Caco-2 (cell line): Measurements from ENCODE around the gene STPG2. TPM values are rescaled to one million over a fixed set of nuclear protein-coding genes. Genes with fewer than 3 reads are reported as not detected.

Experiments
- BruUV-seq: library from RNA; stranded (reverse); fragments of 400-500 nt; replicated peaks from 2 replicates; lab custom pipeline; 2021; lab: Mats Ljungman, UMichigan
- CTCF ChIA-PET: fragments of 300-600 bp; sonication (Branson Sonifier 250); formaldehyde crosslinking; loops from one replicate; lab custom pipeline; 2022; ENCODE audit warnings: antibody characterized with exemption; lab: Charles Lee
- POLR2A ChIA-PET: fragments of 300-600 bp; sonication (Branson Sonifier 250); formaldehyde crosslinking; loops from one replicate; lab custom pipeline; 2022; ENCODE audit warnings: antibody characterized with exemption; lab: Charles Lee
- DNase-seq, 2 experiments: peaks; one replicate each; pipeline versions ENCODE4 v3.0.0 to v3.0.0-alpha.2; 2020 to 2022
- H3K27me3 ChIP-seq: replicated peaks from 2 replicates; pipeline ENCODE4 v1.6.0; 2011; ENCODE audit warnings: low read length; ENCODE audit not compliant: control insufficient read depth, insufficient read depth
- H3K36me3 ChIP-seq: 2 replicates; pipeline ENCODE4 v1.5.1; 2011; ENCODE audit warnings: low read length; ENCODE audit not compliant: control insufficient read depth, insufficient read depth
- H3K4me1 ChIP-seq: fragments of 250-450 bp; sonication (Bioruptor Pico); 2 replicates; pipeline ENCODE4 v1.5.1; 2020; ENCODE audit warnings: mild to moderate bottlenecking
- H3K4me3 ChIP-seq: 2 replicates; pipeline ENCODE4 v1.5.1; 2011; ENCODE audit warnings: low read depth, mild to moderate bottlenecking, control low read depth, low read length
- H3K9me3 ChIP-seq: fragments of 250-450 bp; sonication (Bioruptor Pico); 2 replicates; pipeline ENCODE4 v1.5.1; 2020; ENCODE audit warnings: mild to moderate bottlenecking, moderate library complexity
- H3K27ac Mint-ChIP-seq: one replicate; pipeline ENCODE4 v1.8.0; 2022; ENCODE audit warnings: mixed read lengths; ENCODE audit not compliant: unreplicated experiment
- H3K27me3 Mint-ChIP-seq: one replicate; pipeline ENCODE4 v1.8.0; 2022; ENCODE audit warnings: mixed read lengths; ENCODE audit not compliant: insufficient read depth, unreplicated experiment
- H3K36me3 Mint-ChIP-seq: one replicate; pipeline ENCODE4 v1.8.0; 2022; ENCODE audit warnings: mild to moderate bottlenecking, mixed read lengths; ENCODE audit not compliant: insufficient read depth, unreplicated experiment
- H3K4me1 Mint-ChIP-seq: one replicate; pipeline ENCODE4 v1.8.0; 2022; ENCODE audit warnings: low read depth, mixed read lengths; ENCODE audit not compliant: unreplicated experiment
- H3K4me3 Mint-ChIP-seq: one replicate; pipeline ENCODE4 v1.8.0; 2022; ENCODE audit warnings: mild to moderate bottlenecking, moderate library complexity, mixed read lengths; ENCODE audit not compliant: unreplicated experiment
- H3K9me3 Mint-ChIP-seq: one replicate; pipeline ENCODE4 v1.8.0; 2022; ENCODE audit warnings: mixed read lengths; ENCODE audit not compliant: unreplicated experiment
- CTCF ChIP-seq, 2 experiments: fragments of 200-600 bp in 1 of 2; IDR thresholded peaks; 1 replicate in 1 of 2; 2 replicates in 1 of 2; pipeline versions ENCODE4 v1.5.1 to v1.8.0; 2011 to 2022; ENCODE audit warnings: antibody characterized with exemption in 1 of 2, control low read depth in 1 of 2, inconsistent platforms in 1 of 2, low read depth in 1 of 2, low read length in 1 of 2, mild to moderate bottlenecking in 1 of 2, moderate library complexity in 1 of 2; ENCODE audit not compliant: insufficient read depth in 1 of 2, severe bottlenecking in 1 of 2, unreplicated experiment in 1 of 2
- intact Hi-C: fragments of 100-400 bp; cut with micrococcal nuclease; formaldehyde crosslinking; loops from one replicate; pipeline ENCODE4 v1.10.0; 2022; ENCODE audit not compliant: unreplicated experiment
- total RNA-seq: library from RNA; stranded (reverse); gene quantifications from 2 replicates; pipeline ENCODE4 v1.2.3, GENCODE V29; 2022

Gene STPG2
- total RNA-seq, 1 experiment from 2014 or later, result not detected

DNA sequence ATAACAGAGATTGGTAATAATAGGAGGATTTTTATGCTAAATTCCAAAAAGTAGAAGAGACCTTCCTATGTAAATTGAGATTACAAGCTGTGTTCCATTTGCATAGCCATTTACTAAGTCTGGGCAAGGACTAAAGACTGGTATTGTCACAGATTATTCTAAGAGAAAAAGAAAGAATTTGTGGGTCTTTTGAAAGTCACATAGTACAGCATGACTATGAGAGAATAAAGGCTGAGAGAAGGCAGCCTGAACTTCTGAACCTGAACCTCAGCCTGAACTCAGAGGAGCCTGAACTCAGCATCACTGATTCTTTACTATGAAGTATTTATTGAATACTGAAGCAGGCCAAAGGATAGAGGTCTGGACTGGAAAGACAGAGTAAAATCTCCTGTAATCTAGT is 297.5 kb downstream of the STPG2 start:
- Mint-ChIP-seq H3K27ac (no peak overlapping the region), H3K4me1 (no peaks in the 10 kb centered on the region), H3K9me3 (no peaks in the 10 kb centered on the region), H3K4me3 (no peak overlapping the region), H3K36me3 (no peaks in the 10 kb centered on the region), H3K27me3 (no peaks in the 10 kb centered on the region)
- no TSS peak for BruUV-seq
- no peak for TF ChIP-seq CTCF (IDR thresholded peaks at IDR 0.05; ENCODE audit: insufficient read depth in 1 of 2, low read depth in 1 of 2, low read length in 1 of 2, severe bottlenecking in 1 of 2, unreplicated experiment in 1 of 2)
- ChIA-PET CTCF (no interaction called here), POLR2A (no interaction called here)
- H3K4me3 ChIP-seq, result no peak overlapping the region
- DNase-seq, result no peak
- no peaks in the 10 kb centered on the region for H3K27me3 ChIP-seq
- H3K36me3 ChIP-seq, result no peaks in the 10 kb centered on the region
- H3K4me1 ChIP-seq, result no peaks in the 10 kb centered on the region
- H3K9me3 ChIP-seq, result no peaks in the 10 kb centered on the region
- intact Hi-C loops, result no loop called here

- Mint-ChIP-seq H3K4me3 (no peak overlapping the region), H3K27me3 (no peaks in the 10 kb centered on the region), H3K36me3 (no peaks in the 10 kb centered on the region), H3K9me3 (no peaks in the 10 kb centered on the region), H3K27ac (no peak overlapping the region), H3K4me1 (no peaks in the 10 kb centered on the region)
- no peak for TF ChIP-seq CTCF (IDR thresholded peaks at IDR 0.05; ENCODE audit: insufficient read depth in 1 of 2, low read depth in 1 of 2, low read length in 1 of 2, severe bottlenecking in 1 of 2, unreplicated experiment in 1 of 2)
- Histone ChIP-seq H3K9me3 (no peaks in the 10 kb centered on the region), H3K36me3 (no peaks in the 10 kb centered on the region), H3K27me3 (no peaks in the 10 kb centered on the region), H3K4me1 (no peaks in the 10 kb centered on the region), H3K4me3 (no peak overlapping the region)
- ChIA-PET POLR2A (no interaction called here), CTCF (interaction anchor here (0.6 kb wide), 1 partner anchor 107 kb away, joined by 3 read pairs; no protein-coding TSS in a partner anchor)
- no peak for DNase-seq
- no TSS peak for BruUV-seq
- intact Hi-C loops, result no loop called here
Observed at GRCh38 chr4:97841512-97841911, 301.8 kb downstream of the STPG2 start.

GRCh38 chr4:97836662-97837061 is 306.6 kb downstream of the STPG2 start:
- H3K9me3 Mint-ChIP-seq, result no peaks in the 10 kb centered on the region
- ChIA-PET CTCF (no interaction called here), POLR2A (no interaction called here)
- BruUV-seq, result no TSS peak
- H3K27ac Mint-ChIP-seq, result no peak overlapping the region
- no peaks in the 10 kb centered on the region for H3K36me3 Mint-ChIP-seq
- Histone ChIP-seq H3K36me3 (no peaks in the 10 kb centered on the region), H3K4me1 (no peaks in the 10 kb centered on the region), H3K4me3 (no peak overlapping the region), H3K27me3 (no peaks in the 10 kb centered on the region), H3K9me3 (no peaks in the 10 kb centered on the region)
- no peak for TF ChIP-seq CTCF (IDR thresholded peaks at IDR 0.05; ENCODE audit: insufficient read depth in 1 of 2, low read depth in 1 of 2, low read length in 1 of 2, severe bottlenecking in 1 of 2, unreplicated experiment in 1 of 2)
- no peaks in the 10 kb centered on the region for H3K4me1 Mint-ChIP-seq
- intact Hi-C loops, result no loop called here
- no peaks in the 10 kb centered on the region for H3K27me3 Mint-ChIP-seq
- no peak overlapping the region for H3K4me3 Mint-ChIP-seq
- DNase-seq, result no peak
